Measurements from ENCODE around the gene VAPB.

Gene VAPB

DNA sequence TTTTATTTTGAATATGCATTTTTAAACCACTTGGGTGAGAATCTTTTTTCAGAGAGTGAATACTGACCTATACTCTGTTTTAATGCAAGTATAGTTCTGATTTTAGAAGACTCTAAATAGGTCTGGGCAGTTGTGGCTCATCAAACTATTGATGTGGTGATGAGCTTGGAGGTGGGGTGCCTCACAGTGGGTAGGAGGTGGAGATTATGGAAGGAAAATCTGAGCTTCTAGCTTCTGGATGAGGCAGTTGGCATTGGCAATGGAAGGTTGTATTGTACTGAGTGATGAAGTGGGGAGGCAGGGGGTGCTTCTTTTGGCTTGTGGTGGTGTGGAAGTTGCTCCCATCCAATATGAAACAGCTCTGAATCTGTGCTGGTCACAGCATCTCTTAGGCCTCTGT lies 52.7 kb downstream of the VAPB start:
- Histone ChIP-seq H3K9ac (ENCODE audit: low read length) (no peak overlapping the region), H3K4me3 (ENCODE audit: low read length) (no peak overlapping the region), H3K27ac (ENCODE audit: low read length) (no peak overlapping the region), H3K9me3 (ENCODE audit: control insufficient read depth, low read depth, low read length) (no peaks in the 10 kb centered on the region), H3K36me3 (ENCODE audit: control insufficient read depth, low read depth, low read length) (peaks cover 15% of the 10 kb centered on the region), H3K4me1 (ENCODE audit: control insufficient read depth, low read depth, low read length) (peaks cover 19% of the 10 kb centered on the region), H3K27me3 (ENCODE audit: control insufficient read depth, insufficient read depth, low read length) (no peaks in the 10 kb centered on the region)

DNA sequence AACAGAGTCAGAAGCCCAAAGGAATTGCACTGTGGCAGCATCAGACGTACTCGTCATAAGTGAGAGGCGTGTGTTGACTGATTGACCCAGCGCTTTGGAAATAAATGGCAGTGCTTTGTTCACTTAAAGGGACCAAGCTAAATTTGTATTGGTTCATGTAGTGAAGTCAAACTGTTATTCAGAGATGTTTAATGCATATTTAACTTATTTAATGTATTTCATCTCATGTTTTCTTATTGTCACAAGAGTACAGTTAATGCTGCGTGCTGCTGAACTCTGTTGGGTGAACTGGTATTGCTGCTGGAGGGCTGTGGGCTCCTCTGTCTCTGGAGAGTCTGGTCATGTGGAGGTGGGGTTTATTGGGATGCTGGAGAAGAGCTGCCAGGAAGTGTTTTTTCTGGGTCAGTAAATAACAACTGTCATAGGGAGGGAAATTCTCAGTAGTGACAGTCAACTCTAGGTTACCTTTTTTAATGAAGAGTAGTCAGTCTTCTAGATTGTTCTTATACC lies 55.8 kb downstream of the VAPB start:
- Histone ChIP-seq H3K36me3 (ENCODE audit: control insufficient read depth, low read depth, low read length) (peaks cover 15% of the 10 kb centered on the region), H3K27ac (ENCODE audit: low read length) (no peak overlapping the region), H3K27me3 (ENCODE audit: control insufficient read depth, insufficient read depth, low read length) (no peaks in the 10 kb centered on the region), H3K4me1 (ENCODE audit: control insufficient read depth, low read depth, low read length) (peaks cover 15% of the 10 kb centered on the region), H3K9me3 (ENCODE audit: control insufficient read depth, low read depth, low read length) (no peaks in the 10 kb centered on the region), H3K9ac (ENCODE audit: low read length) (no peak overlapping the region), H3K4me3 (ENCODE audit: low read length) (no peak overlapping the region)

DNA sequence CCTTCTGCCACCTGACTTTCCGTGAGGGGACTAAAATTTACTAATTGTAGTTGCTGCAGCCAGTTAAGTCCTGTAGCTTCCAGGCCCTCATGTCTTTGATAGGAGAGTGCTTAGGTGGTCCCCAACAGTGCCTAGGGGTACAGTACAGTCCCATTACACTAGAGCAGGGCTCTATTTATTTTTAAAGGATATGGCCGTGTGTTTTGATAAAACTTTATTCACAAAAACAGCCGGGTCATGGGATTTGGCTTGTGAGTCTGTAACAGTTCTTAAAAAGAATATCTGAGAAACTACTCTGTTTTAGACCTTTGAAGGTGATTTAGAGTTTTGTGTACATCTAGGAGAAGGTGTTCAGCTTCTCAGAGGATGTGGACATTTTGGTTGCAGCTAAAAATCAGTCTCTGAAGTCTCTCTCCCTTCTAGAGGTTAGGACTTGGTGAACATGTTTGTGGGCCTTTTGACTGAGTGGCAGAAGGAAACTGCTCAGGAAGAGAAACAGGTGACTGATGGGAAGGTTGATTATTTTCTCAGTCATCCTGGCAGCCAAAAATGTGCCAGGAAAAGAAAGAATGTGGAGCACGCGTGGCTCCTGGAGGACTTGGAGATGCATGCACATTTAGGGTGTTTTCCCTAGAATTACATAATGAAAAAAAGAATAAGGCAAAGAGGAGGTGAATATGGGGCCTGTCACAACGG lies 57.4 kb downstream of the VAPB start:
- Histone ChIP-seq H3K36me3 (ENCODE audit: control insufficient read depth, low read depth, low read length) (peaks cover 15% of the 10 kb centered on the region), H3K27ac (ENCODE audit: low read length) (no peak overlapping the region), H3K9me3 (ENCODE audit: control insufficient read depth, low read depth, low read length) (no peaks in the 10 kb centered on the region), H3K4me1 (ENCODE audit: control insufficient read depth, low read depth, low read length) (peaks cover 12% of the 10 kb centered on the region), H3K9ac (ENCODE audit: low read length) (no peak overlapping the region), H3K4me3 (ENCODE audit: low read length) (no peak overlapping the region), H3K27me3 (ENCODE audit: control insufficient read depth, insufficient read depth, low read length) (no peaks in the 10 kb centered on the region)

DNA sequence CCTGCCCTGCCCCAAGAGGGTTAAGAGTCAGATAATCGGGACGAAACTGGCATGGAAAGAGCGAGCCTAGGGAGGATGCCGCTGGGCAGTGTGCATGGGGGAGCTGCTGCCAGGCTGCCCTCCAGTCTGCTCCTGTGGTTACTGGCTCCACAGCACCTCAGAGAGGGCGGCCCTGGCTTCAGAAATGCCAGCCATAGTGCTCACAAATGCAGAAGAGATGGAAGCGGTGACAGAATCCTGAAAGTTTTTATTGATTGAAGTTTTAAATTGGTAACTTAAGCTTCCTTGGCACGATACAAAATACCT lies 57.9 kb downstream of the VAPB start:
- Histone ChIP-seq H3K27ac (ENCODE audit: low read length) (no peak overlapping the region), H3K27me3 (ENCODE audit: control insufficient read depth, insufficient read depth, low read length) (no peaks in the 10 kb centered on the region), H3K9ac (ENCODE audit: low read length) (no peak overlapping the region), H3K9me3 (ENCODE audit: control insufficient read depth, low read depth, low read length) (no peaks in the 10 kb centered on the region), H3K36me3 (ENCODE audit: control insufficient read depth, low read depth, low read length) (peaks cover 15% of the 10 kb centered on the region), H3K4me1 (ENCODE audit: control insufficient read depth, low read depth, low read length) (peaks cover 7% of the 10 kb centered on the region), H3K4me3 (ENCODE audit: low read length) (no peak overlapping the region)

DNA sequence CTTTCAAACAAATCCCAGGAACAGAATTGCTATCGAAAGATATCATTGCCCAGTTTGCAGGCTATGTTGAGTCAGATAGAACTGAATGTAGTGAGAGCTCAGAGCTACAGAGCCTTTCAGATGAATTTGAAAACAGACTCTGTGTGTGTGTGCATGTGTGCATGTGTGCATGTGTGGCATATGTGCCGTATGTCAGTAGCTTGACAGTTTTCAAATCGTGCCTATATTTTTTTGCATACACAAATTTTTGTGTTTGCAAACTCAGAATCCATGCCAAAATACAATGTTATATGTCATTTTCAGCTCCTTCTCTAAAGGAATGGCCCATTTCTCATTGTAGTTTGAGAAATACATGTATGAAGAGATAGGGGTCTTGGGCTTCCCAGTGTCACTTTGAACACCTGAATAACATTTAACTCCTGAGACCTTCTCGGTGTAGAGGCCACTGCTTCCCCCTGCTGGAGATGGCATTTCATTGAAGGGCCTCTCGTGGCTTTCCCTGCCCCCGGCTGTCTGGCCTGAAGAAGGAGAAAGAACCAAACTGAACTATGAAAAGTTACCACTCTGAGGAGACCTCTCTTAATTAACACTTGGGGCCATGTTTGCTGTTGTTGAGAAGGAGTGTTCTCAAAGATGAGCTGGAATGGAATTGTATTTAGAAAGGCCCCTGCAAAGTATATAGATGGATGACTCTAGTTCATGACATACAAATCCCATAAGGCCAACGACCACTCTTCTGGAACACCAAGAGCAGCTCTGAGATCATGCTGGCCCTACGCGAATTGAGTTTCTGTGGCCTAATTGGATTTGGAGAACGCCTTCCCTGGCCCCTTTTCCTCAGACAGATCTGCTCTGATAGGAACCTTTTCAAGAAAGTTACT lies 58.7 kb downstream of the VAPB start:
- no peaks in the 10 kb centered on the region for H3K9me3 ChIP-seq (ENCODE audit: control insufficient read depth, low read depth, low read length)
- no peak overlapping the region for H3K9ac ChIP-seq (ENCODE audit: low read length)
- H3K4me3 ChIP-seq (ENCODE audit: low read length): no peak overlapping the region
- no peak overlapping the region for H3K27ac ChIP-seq (ENCODE audit: low read length)
- peaks cover 11% of the 10 kb centered on the region for H3K4me1 ChIP-seq (ENCODE audit: control insufficient read depth, low read depth, low read length)
- no peaks in the 10 kb centered on the region for H3K27me3 ChIP-seq (ENCODE audit: control insufficient read depth, insufficient read depth, low read length)
- peaks cover 15% of the 10 kb centered on the region for H3K36me3 ChIP-seq (ENCODE audit: control insufficient read depth, low read depth, low read length)

DNA sequence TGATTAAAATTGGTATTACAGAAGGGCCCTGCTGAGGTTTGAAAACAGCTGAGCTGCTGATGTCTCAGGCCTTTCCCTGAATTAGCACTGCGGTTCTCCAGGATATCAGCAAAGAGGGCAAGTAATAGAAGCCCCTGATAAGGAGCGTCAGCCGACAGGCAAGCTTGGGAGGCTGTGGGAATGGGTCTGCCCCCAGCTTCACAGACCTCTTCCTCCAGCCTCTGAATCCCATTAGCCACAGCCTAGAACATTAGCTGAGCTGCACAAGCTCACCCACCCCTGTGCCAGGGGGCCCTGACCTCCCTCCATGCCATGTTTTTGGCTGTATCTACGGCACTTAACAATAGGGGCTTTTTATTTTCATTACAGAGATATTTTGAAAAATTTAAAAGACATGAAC lies 59.9 kb downstream of the VAPB start:
- Histone ChIP-seq H3K36me3 (ENCODE audit: control insufficient read depth, low read depth, low read length) (peaks cover 13% of the 10 kb centered on the region), H3K4me1 (ENCODE audit: control insufficient read depth, low read depth, low read length) (peaks cover 19% of the 10 kb centered on the region), H3K9ac (ENCODE audit: low read length) (no peak overlapping the region), H3K27ac (ENCODE audit: low read length) (no peak overlapping the region), H3K4me3 (ENCODE audit: low read length) (no peak overlapping the region), H3K27me3 (ENCODE audit: control insufficient read depth, insufficient read depth, low read length) (no peaks in the 10 kb centered on the region), H3K9me3 (ENCODE audit: control insufficient read depth, low read depth, low read length) (no peaks in the 10 kb centered on the region)

DNA sequence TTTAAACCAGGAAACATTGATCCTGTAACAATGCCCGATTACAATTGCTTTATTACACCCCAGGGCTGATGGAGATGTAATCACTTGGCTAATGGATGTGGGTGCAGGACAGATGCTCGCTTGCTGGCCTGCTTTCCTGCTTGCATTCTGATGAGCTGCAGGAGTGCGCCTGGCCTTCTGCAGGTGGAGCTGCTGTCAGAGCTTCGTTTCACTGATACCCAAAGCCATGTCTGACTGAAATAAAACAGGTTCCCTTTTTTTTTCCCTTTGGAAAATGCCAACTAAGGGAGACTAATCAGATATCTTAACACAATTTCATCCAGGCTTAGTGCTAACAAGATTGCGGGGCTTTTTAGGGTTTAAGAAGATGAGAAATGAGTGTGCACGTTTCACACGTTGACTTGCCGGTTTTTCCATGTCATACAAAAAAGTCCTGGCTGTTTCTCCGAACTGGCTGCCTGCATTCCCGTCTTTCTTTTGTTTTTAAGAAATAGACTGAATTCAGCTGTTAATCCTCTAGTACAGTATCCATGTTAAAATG lies 60.7 kb downstream of the VAPB start:
- peaks cover 6% of the 10 kb centered on the region for H3K36me3 ChIP-seq (ENCODE audit: control insufficient read depth, low read depth, low read length)
- H3K4me3 ChIP-seq (ENCODE audit: low read length): no peak overlapping the region
- no peak overlapping the region for H3K9ac ChIP-seq (ENCODE audit: low read length)

DNA sequence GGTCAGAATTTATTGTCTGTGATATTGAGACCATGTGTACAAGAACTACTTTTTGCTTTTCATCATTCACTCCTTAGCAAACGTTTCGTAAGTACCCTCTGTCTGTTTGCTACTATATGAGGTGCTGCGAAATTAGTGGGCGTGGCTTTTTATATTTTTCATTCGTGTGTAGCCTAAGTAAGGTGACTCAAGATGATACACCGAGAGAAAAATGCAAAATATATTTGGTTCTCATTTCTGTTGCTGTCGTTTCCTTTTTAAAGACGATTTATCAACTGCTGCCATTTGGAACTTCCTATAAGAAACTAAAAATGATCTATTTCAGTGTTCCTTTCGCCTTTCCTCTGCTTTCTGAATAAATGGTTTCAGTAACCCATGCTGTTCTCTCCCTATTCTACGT lies 61.2 kb downstream of the VAPB start:
- H3K4me1 ChIP-seq (ENCODE audit: control insufficient read depth, low read depth, low read length): peaks cover 19% of the 10 kb centered on the region
- no peak overlapping the region for H3K9ac ChIP-seq (ENCODE audit: low read length)
- peaks cover under 1% of the 10 kb centered on the region for H3K36me3 ChIP-seq (ENCODE audit: control insufficient read depth, low read depth, low read length)
- no peak overlapping the region for H3K4me3 ChIP-seq (ENCODE audit: low read length)
- no peaks in the 10 kb centered on the region for H3K9me3 ChIP-seq (ENCODE audit: control insufficient read depth, low read depth, low read length)
- no peaks in the 10 kb centered on the region for H3K27me3 ChIP-seq (ENCODE audit: control insufficient read depth, insufficient read depth, low read length)
- no peak overlapping the region for H3K27ac ChIP-seq (ENCODE audit: low read length)

More for the DNA sequence above, 60.7 kb downstream of the VAPB start:
- Histone ChIP-seq H3K27ac (ENCODE audit: low read length) (no peak overlapping the region), H3K9me3 (ENCODE audit: control insufficient read depth, low read depth, low read length) (no peaks in the 10 kb centered on the region), H3K4me1 (ENCODE audit: control insufficient read depth, low read depth, low read length) (peaks cover 19% of the 10 kb centered on the region), H3K27me3 (ENCODE audit: control insufficient read depth, insufficient read depth, low read length) (no peaks in the 10 kb centered on the region)

DNA sequence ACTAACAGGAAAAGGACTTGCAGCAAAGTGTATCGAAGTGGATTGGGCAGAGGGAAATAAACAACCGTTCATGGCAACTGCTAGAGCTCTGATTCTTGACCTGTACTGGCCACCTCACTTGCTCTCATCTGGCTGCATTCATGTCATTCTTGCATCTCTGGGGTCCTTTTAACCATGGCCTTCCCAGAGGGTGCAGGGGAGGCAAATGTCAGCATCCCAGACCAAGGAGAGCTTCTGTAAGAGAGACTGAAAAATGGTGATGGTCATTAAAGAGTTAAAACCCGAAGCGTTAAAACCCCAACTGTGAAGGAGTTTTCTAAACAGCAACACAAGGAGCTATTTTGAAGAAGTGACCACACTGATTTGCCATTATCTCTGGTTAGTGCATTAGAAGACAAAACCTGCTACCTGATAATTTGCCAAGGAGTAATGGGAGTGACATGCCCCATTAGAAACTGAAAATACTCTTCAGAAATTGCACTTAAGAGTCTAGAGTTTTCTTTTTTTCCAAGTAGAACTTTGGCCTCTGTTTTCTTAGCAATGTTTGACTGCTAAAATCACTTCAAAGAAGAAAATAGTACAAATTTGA lies 63.7 kb downstream of the VAPB start:
- Histone ChIP-seq H3K27ac (ENCODE audit: low read length) (no peak overlapping the region), H3K36me3 (ENCODE audit: control insufficient read depth, low read depth, low read length) (no peaks in the 10 kb centered on the region), H3K27me3 (ENCODE audit: control insufficient read depth, insufficient read depth, low read length) (no peaks in the 10 kb centered on the region), H3K9ac (ENCODE audit: low read length) (no peak overlapping the region), H3K4me3 (ENCODE audit: low read length) (no peak overlapping the region), H3K4me1 (ENCODE audit: control insufficient read depth, low read depth, low read length) (peaks cover 19% of the 10 kb centered on the region), H3K9me3 (ENCODE audit: control insufficient read depth, low read depth, low read length) (no peaks in the 10 kb centered on the region)

DNA sequence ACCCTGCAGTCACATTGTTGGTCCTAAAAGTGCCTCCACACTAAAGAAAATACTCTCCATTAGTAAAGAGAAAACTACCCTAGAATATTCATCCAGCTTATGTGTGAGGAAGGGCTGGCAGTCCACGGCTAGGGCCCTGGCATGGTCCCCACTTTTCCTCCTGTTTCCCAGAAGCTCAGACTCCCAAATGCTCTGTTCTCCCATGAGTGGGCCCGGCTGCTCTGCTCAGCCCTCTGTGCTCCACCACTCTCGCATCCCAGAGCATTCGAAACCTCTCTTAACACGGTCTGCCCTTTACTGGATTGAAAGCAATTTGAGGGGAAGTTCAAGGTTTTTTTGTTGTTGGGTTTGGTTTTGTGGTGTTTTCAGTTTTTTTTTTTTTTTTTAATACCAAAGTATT lies 64.4 kb downstream of the VAPB start:
- no peak overlapping the region for H3K4me3 ChIP-seq (ENCODE audit: low read length)
- no peaks in the 10 kb centered on the region for H3K36me3 ChIP-seq (ENCODE audit: control insufficient read depth, low read depth, low read length)
- peaks cover 14% of the 10 kb centered on the region for H3K4me1 ChIP-seq (ENCODE audit: control insufficient read depth, low read depth, low read length)
- H3K9ac ChIP-seq (ENCODE audit: low read length): no peak overlapping the region
- H3K27ac ChIP-seq (ENCODE audit: low read length): no peak overlapping the region
- no peaks in the 10 kb centered on the region for H3K9me3 ChIP-seq (ENCODE audit: control insufficient read depth, low read depth, low read length)
- no peaks in the 10 kb centered on the region for H3K27me3 ChIP-seq (ENCODE audit: control insufficient read depth, insufficient read depth, low read length)

DNA sequence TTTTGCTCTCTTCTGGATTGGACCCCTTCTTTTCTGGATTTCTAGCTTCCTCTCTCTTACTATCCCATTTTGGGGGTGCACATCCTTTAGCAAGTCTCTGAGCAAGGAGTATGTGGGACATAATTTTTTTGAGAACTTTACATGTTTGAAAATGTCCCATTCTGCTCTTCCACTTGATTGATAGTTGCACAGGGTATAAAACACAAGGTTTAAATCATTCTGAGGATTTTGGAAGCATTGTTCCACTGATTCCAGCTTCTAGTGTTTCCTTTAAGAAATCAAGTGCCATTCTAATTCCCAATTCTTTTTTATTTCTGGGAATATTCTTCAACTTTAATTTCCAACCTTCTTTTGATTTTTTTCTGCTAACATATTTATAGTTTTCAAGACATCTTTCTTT lies 65.4 kb downstream of the VAPB start:
- H3K27me3 ChIP-seq (ENCODE audit: control insufficient read depth, insufficient read depth, low read length): no peaks in the 10 kb centered on the region
- peaks cover 14% of the 10 kb centered on the region for H3K4me1 ChIP-seq (ENCODE audit: control insufficient read depth, low read depth, low read length)
- no peak overlapping the region for H3K27ac ChIP-seq (ENCODE audit: low read length)
- no peaks in the 10 kb centered on the region for H3K36me3 ChIP-seq (ENCODE audit: control insufficient read depth, low read depth, low read length)
- H3K9me3 ChIP-seq (ENCODE audit: control insufficient read depth, low read depth, low read length): no peaks in the 10 kb centered on the region
- no peak overlapping the region for H3K9ac ChIP-seq (ENCODE audit: low read length)
- no peak overlapping the region for H3K4me3 ChIP-seq (ENCODE audit: low read length)
